ENCODE data around the gene GMDS. TPM values are rescaled to one million over a fixed set of nuclear protein-coding genes. Genes with fewer than 3 reads are reported as not detected.
A peak's percentile ranks its signal among the peaks of the same experiment; 100 is the strongest.

The GMDS gene
- total RNA-seq, 1 donor from 2014 or later: 7.8 TPM

DNA sequence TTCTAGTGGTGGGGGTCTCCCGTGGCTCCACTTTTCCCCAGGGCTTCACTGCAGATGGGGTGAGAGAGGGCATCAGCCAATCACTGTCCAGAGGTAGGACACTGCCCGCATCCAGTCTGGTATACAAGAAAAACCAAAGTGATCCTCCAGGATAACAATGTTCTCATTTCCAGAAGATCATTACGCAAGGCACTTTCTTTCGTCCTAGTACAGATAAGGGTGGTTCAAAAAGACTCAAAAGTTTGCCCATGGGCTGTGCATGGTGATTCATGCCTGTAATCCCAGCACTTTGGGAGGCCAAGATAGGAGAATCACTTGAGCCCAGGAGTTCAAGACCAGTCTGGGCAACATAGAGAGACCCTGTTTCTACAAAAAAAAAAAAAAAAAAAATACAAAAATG is 16.4 kb downstream of the GMDS start:
- Histone ChIP-seq H3K4me3 (ENCODE audit: low read length in 3 of 3) (no peak overlapping the region), H3K4me1 (ENCODE audit: control insufficient read depth in 3 of 3, insufficient read depth in 3 of 3, low read length in 3 of 3) (peaks cover 0 to 5% (median 4%) of the 10 kb centered on the region in 3 donors), H3K36me3 (ENCODE audit: control insufficient read depth in 3 of 3, insufficient read depth in 3 of 3, low read length in 3 of 3) (no peaks in the 10 kb centered on the region), H3K9ac (ENCODE audit: low read depth in 1 of 3, low read length in 3 of 3) (no peak overlapping the region), H3K27me3 (ENCODE audit: control insufficient read depth in 3 of 3, insufficient read depth in 3 of 3, low read length in 3 of 3) (no peaks in the 10 kb centered on the region), H3K27ac (ENCODE audit: low read depth, low read length) (no peak overlapping the region), H3K9me3 (ENCODE audit: control insufficient read depth in 3 of 3, low read length in 3 of 3) (no peaks in the 10 kb centered on the region)

DNA sequence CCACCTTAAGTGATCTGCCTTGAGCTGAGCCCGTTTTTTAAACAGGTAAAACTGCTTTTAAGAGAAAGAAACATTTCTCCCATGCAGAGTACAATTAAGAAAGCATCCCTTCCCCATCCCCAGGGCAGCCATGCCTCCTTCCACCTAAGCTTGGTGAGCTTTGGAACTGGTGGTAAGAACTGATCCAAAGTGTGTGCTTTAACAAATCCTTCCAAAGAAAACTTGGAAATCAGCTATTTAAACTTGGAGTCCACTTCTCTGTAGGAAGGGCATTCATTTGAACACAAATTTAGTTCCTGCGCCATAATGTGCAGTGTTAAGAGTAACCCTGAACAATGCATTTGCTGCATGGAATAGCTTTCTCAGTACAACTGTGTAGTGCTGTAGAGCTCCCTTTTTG is 17.0 kb downstream of the GMDS start:
- Histone ChIP-seq H3K36me3 (ENCODE audit: control insufficient read depth in 3 of 3, insufficient read depth in 3 of 3, low read length in 3 of 3) (no peaks in the 10 kb centered on the region), H3K27me3 (ENCODE audit: control insufficient read depth in 3 of 3, insufficient read depth in 3 of 3, low read length in 3 of 3) (no peaks in the 10 kb centered on the region), H3K27ac (ENCODE audit: low read depth, low read length) (no peak overlapping the region), H3K4me1 (ENCODE audit: control insufficient read depth in 3 of 3, insufficient read depth in 3 of 3, low read length in 3 of 3) (peaks cover 0 to 5% (median 4%) of the 10 kb centered on the region in 3 donors), H3K9me3 (ENCODE audit: control insufficient read depth in 3 of 3, low read length in 3 of 3) (no peaks in the 10 kb centered on the region), H3K9ac (ENCODE audit: low read depth in 1 of 3, low read length in 3 of 3) (no peak overlapping the region), H3K4me3 (ENCODE audit: low read length in 3 of 3) (no peak overlapping the region)

GRCh38 chr6:2226775-2227174 is 18.6 kb downstream of the GMDS start:
- Histone ChIP-seq H3K27me3 (ENCODE audit: control insufficient read depth in 3 of 3, insufficient read depth in 3 of 3, low read length in 3 of 3) (no peaks in the 10 kb centered on the region), H3K4me1 (ENCODE audit: control insufficient read depth in 3 of 3, insufficient read depth in 3 of 3, low read length in 3 of 3) (peaks cover 0 to 12% (median 6%) of the 10 kb centered on the region in 3 donors), H3K4me3 (ENCODE audit: low read length in 3 of 3) (no peak overlapping the region), H3K36me3 (ENCODE audit: control insufficient read depth in 3 of 3, insufficient read depth in 3 of 3, low read length in 3 of 3) (no peaks in the 10 kb centered on the region), H3K9me3 (ENCODE audit: control insufficient read depth in 3 of 3, low read length in 3 of 3) (no peaks in the 10 kb centered on the region), H3K27ac (ENCODE audit: low read depth, low read length) (no peak overlapping the region), H3K9ac (ENCODE audit: low read depth in 1 of 3, low read length in 3 of 3) (no peak overlapping the region)

DNA sequence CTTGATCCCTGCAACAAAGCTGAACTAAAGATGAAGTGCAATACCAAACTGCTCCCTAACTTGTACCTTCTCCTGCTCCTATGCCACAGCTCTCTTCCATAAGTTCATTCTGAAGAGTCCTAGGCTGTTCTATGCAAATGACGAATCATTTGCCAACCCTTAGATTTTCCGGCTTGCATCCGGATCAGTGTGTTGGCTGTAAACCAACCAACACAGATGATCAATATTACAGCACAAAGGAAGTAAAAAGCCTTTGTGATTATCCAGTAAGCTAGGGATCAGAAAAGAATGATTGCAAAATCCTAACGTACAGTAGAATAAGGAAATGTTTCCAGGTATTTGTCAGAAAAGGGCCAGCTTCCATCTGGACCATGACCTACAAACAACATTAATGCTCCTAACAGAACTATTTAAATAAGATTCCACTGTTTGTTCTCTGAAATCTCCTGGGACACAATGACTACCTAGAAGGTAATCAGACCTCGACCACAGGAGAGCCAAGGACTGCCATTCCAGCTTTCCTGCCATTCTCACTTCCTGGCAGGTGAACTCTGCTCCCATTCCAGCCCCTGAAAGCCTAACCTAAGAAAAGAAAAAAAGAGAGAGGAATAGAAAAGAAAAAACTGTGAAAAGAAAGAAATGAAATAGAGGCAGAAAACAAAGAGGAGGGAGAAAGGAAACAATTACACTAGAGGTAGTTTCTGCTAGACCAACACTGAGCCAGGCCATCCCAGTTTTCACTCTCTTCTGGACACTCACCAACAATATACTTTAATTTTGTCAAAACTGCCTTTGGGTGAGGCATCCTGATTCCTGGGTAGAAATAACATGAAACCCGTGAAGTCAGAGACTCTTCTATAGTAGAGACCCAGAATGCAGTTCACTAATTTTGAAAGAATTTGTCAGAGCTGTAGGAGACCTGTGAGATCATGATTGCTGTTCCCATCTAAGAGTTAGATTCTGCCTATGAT is 19.7 kb downstream of the GMDS start:
- Histone ChIP-seq H3K36me3 (ENCODE audit: control insufficient read depth in 3 of 3, insufficient read depth in 3 of 3, low read length in 3 of 3) (no peaks in the 10 kb centered on the region), H3K9ac (ENCODE audit: low read depth in 1 of 3, low read length in 3 of 3) (no peak overlapping the region), H3K4me3 (ENCODE audit: low read length in 3 of 3) (no peak overlapping the region), H3K9me3 (ENCODE audit: control insufficient read depth in 3 of 3, low read length in 3 of 3) (no peaks in the 10 kb centered on the region), H3K27me3 (ENCODE audit: control insufficient read depth in 3 of 3, insufficient read depth in 3 of 3, low read length in 3 of 3) (no peaks in the 10 kb centered on the region), H3K27ac (ENCODE audit: low read depth, low read length) (no peak overlapping the region), H3K4me1 (ENCODE audit: control insufficient read depth in 3 of 3, insufficient read depth in 3 of 3, low read length in 3 of 3) (peaks cover 0 to 7% (median 5%) of the 10 kb centered on the region in 3 donors)

- H3K27me3 ChIP-seq (ENCODE audit: control insufficient read depth in 3 of 3, insufficient read depth in 3 of 3, low read length in 3 of 3): no peaks in the 10 kb centered on the region
- H3K9me3 ChIP-seq (ENCODE audit: control insufficient read depth in 3 of 3, low read length in 3 of 3): no peaks in the 10 kb centered on the region
- no peak overlapping the region for H3K9ac ChIP-seq (ENCODE audit: low read depth in 1 of 3, low read length in 3 of 3)
- no peak overlapping the region for H3K27ac ChIP-seq (ENCODE audit: low read depth, low read length)
- H3K4me1 ChIP-seq (ENCODE audit: control insufficient read depth in 3 of 3, insufficient read depth in 3 of 3, low read length in 3 of 3): peaks cover 0 to 7% (median 5%) of the 10 kb centered on the region in 3 donors
- H3K36me3 ChIP-seq (ENCODE audit: control insufficient read depth in 3 of 3, insufficient read depth in 3 of 3, low read length in 3 of 3): no peaks in the 10 kb centered on the region
- H3K4me3 ChIP-seq (ENCODE audit: low read length in 3 of 3): no peak overlapping the region
Measured at GRCh38 chr6:2224847-2225382, 20.5 kb downstream of the GMDS start.

- peak overlapping the region in 2 of 3 donors; percentile 46 to 71 for H3K9ac ChIP-seq (ENCODE audit: low read depth in 1 of 3, low read length in 3 of 3)
- peak overlapping the region; percentile 39 for H3K27ac ChIP-seq (ENCODE audit: low read depth, low read length)
- no peaks in the 10 kb centered on the region for H3K27me3 ChIP-seq (ENCODE audit: control insufficient read depth in 3 of 3, insufficient read depth in 3 of 3, low read length in 3 of 3)
- H3K4me3 ChIP-seq (ENCODE audit: low read length in 3 of 3): peak overlapping the region; percentile 61 to 81 (median 64)
- peaks cover 0 to 7% (median 5%) of the 10 kb centered on the region in 3 donors for H3K4me1 ChIP-seq (ENCODE audit: control insufficient read depth in 3 of 3, insufficient read depth in 3 of 3, low read length in 3 of 3)
- H3K9me3 ChIP-seq (ENCODE audit: control insufficient read depth in 3 of 3, low read length in 3 of 3): no peaks in the 10 kb centered on the region
- H3K36me3 ChIP-seq (ENCODE audit: control insufficient read depth in 3 of 3, insufficient read depth in 3 of 3, low read length in 3 of 3): no peaks in the 10 kb centered on the region
Measured at GRCh38 chr6:2222275-2222842, 23.0 kb downstream of the GMDS start.

GRCh38 chr6:2221726-2222274 is 23.6 kb downstream of the GMDS start:
- H3K27me3 ChIP-seq (ENCODE audit: control insufficient read depth in 3 of 3, insufficient read depth in 3 of 3, low read length in 3 of 3): no peaks in the 10 kb centered on the region
- H3K27ac ChIP-seq (ENCODE audit: low read depth, low read length): peak overlapping the region; percentile 39
- H3K4me1 ChIP-seq (ENCODE audit: control insufficient read depth in 3 of 3, insufficient read depth in 3 of 3, low read length in 3 of 3): peaks cover 0 to 7% (median 5%) of the 10 kb centered on the region in 3 donors
- no peaks in the 10 kb centered on the region for H3K36me3 ChIP-seq (ENCODE audit: control insufficient read depth in 3 of 3, insufficient read depth in 3 of 3, low read length in 3 of 3)
- no peaks in the 10 kb centered on the region for H3K9me3 ChIP-seq (ENCODE audit: control insufficient read depth in 3 of 3, low read length in 3 of 3)
- peak overlapping the region in 2 of 3 donors; percentile 46 to 71 for H3K9ac ChIP-seq (ENCODE audit: low read depth in 1 of 3, low read length in 3 of 3)
- H3K4me3 ChIP-seq (ENCODE audit: low read length in 3 of 3): peak overlapping the region; percentile 61 to 81 (median 64)

DNA sequence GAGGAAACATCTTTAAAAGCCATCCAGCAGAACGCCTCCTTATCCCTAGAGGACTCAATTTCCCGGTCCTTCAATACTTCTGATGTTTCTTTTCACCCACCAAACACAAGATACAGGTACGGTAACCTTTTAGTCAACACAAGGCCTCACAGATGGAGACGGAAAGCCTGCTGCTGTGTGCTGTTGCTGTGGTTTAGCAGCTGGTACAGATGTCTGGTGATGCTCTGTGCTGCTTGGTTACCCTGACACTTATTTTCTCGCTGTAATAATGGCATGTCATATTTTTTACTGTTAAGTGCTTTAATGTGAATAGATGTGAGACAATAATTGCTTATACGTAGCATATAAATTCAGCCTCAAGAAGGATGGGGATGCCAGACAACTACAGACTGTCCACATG is 25.3 kb downstream of the GMDS start:
- no peaks in the 10 kb centered on the region for H3K27me3 ChIP-seq (ENCODE audit: control insufficient read depth in 3 of 3, insufficient read depth in 3 of 3, low read length in 3 of 3)
- H3K9ac ChIP-seq (ENCODE audit: low read depth in 1 of 3, low read length in 3 of 3): no peak overlapping the region
- H3K36me3 ChIP-seq (ENCODE audit: control insufficient read depth in 3 of 3, insufficient read depth in 3 of 3, low read length in 3 of 3): no peaks in the 10 kb centered on the region
- H3K27ac ChIP-seq (ENCODE audit: low read depth, low read length): no peak overlapping the region
- H3K4me1 ChIP-seq (ENCODE audit: control insufficient read depth in 3 of 3, insufficient read depth in 3 of 3, low read length in 3 of 3): peaks cover 0 to 7% (median 2%) of the 10 kb centered on the region in 3 donors
- H3K4me3 ChIP-seq (ENCODE audit: low read length in 3 of 3): no peak overlapping the region
- no peaks in the 10 kb centered on the region for H3K9me3 ChIP-seq (ENCODE audit: control insufficient read depth in 3 of 3, low read length in 3 of 3)

- H3K4me3 ChIP-seq (ENCODE audit: low read length in 3 of 3): no peak overlapping the region
- H3K9ac ChIP-seq (ENCODE audit: low read depth in 1 of 3, low read length in 3 of 3): no peak overlapping the region
Measured at GRCh38 chr6:2218866-2219265, 26.5 kb downstream of the GMDS start.

More at GRCh38 chr6:2218866-2219265, 26.5 kb downstream of the GMDS start:
- no peak overlapping the region for H3K27ac ChIP-seq (ENCODE audit: low read depth, low read length)
- H3K27me3 ChIP-seq (ENCODE audit: control insufficient read depth in 3 of 3, insufficient read depth in 3 of 3, low read length in 3 of 3): no peaks in the 10 kb centered on the region
- no peaks in the 10 kb centered on the region for H3K36me3 ChIP-seq (ENCODE audit: control insufficient read depth in 3 of 3, insufficient read depth in 3 of 3, low read length in 3 of 3)
- no peaks in the 10 kb centered on the region for H3K9me3 ChIP-seq (ENCODE audit: control insufficient read depth in 3 of 3, low read length in 3 of 3)
- peaks cover 0 to 7% (median 2%) of the 10 kb centered on the region in 3 donors for H3K4me1 ChIP-seq (ENCODE audit: control insufficient read depth in 3 of 3, insufficient read depth in 3 of 3, low read length in 3 of 3)

Data from skeletal muscle tissue (tissue), 4 donors.